Thymus (tissue), 11 donors: ENCODE measurements around the gene NPAP1. TPM values are rescaled to one million over a fixed set of nuclear protein-coding genes. Genes with fewer than 3 reads are reported as not detected.
"Not testable (repeated sequence)": the region's sequence is repeated elsewhere in the genome, so short reads cannot be mapped to it uniquely, and the experiment has no call there.

Experiments
- DNase-seq, 9 donors: peaks; one replicate each; pipeline ENCODE4 v3.0.0-alpha.2; 2013; ENCODE audit warnings: low spot score in 9 of 9, low read depth in 6 of 9, missing footprints in 1 of 9
- H3K27ac ChIP-seq, 2 donors: one replicate each; pipeline ENCODE4 v1.5.1; 2013; ENCODE audit warnings: control low read depth in 1 of 2, low read depth in 1 of 2, low read length in 1 of 2, mild to moderate bottlenecking in 1 of 2, moderate library complexity in 1 of 2
- H3K27me3 ChIP-seq, 2 donors: one replicate each; pipeline ENCODE4 v1.5.1; 2013; ENCODE audit warnings: low read length in 1 of 2; ENCODE audit not compliant: control insufficient read depth in 2 of 2, insufficient read depth in 1 of 2
- H3K36me3 ChIP-seq, 2 donors: one replicate each; pipeline ENCODE4 v1.5.1; 2013; ENCODE audit warnings: low read length in 1 of 2, mild to moderate bottlenecking in 1 of 2, moderate library complexity in 1 of 2; ENCODE audit not compliant: control insufficient read depth in 2 of 2, insufficient read depth in 2 of 2
- H3K4me1 ChIP-seq, 2 donors: one replicate each; pipeline ENCODE4 v1.5.1; 2013; ENCODE audit warnings: low read length in 2 of 2; ENCODE audit not compliant: control insufficient read depth in 2 of 2, insufficient read depth in 2 of 2
- H3K4me3 ChIP-seq, 2 donors: one replicate each; pipeline ENCODE4 v1.5.1; 2013; ENCODE audit warnings: low read length in 2 of 2, control low read depth in 1 of 2, mild to moderate bottlenecking in 1 of 2
- H3K9me3 ChIP-seq, 2 donors: one replicate each; pipeline ENCODE4 v1.5.1; 2013; ENCODE audit warnings: low read length in 1 of 2, mild to moderate bottlenecking in 1 of 2; ENCODE audit not compliant: control insufficient read depth in 2 of 2, insufficient read depth in 1 of 2
- WGBS: extraction: QIAGEN DNeasy Blood & Tissue Kit; methylation state at CpG from one replicate; pipeline ENCODE4 v1.1.7; 2013; 5-methylcytosine and 5-hydroxymethylcytosine counted together
- polyA plus RNA-seq: library from polyadenylated mRNA; stranded (reverse); fragments of 200-250 nt; gene quantifications from one replicate; pipeline ENCODE4 v1.2.3, GENCODE V29; 2013
- total RNA-seq: library from RNA; stranded (reverse); fragments of 120-200 nt; gene quantifications from one replicate; pipeline ENCODE4 v1.2.4, GENCODE V29; 2013
- donor health status: healthy.

Gene NPAP1
- total and polyA plus RNA-seq, 2 donors, result under 0.01 TPM; not detected in 1

- Histone ChIP-seq H3K9me3 (peaks cover 0 to 1% of the 10 kb centered on the region in 2 donors), H3K36me3 (no peaks in the 10 kb centered on the region), H3K4me1 (no peaks in the 10 kb centered on the region), H3K4me3 (no peak overlapping the region), H3K27ac (no peak overlapping the region), H3K27me3 (no peaks in the 10 kb centered on the region)
- no peak for DNase-seq
- WGBS, result 84% methylated on average over 3 of the region's 3 CpGs
Measured at GRCh38 chr15:24682002-24682401, 6.4 kb downstream of the NPAP1 start.

GRCh38 chr15:24682905-24683304, 7.3 kb downstream of the NPAP1 start:
- WGBS, result 87% methylated on average over 4 of the region's 4 CpGs

GRCh38 chr15:24683736-24684135, 8.2 kb downstream of the NPAP1 start:
- no peak overlapping the region for H3K27ac ChIP-seq
- 96% methylated on average over 1 of the region's 1 CpG for WGBS
- no peak for DNase-seq
- H3K27me3 ChIP-seq, result no peaks in the 10 kb centered on the region
- H3K4me3 ChIP-seq, result no peak overlapping the region
- H3K36me3 ChIP-seq, result no peaks in the 10 kb centered on the region
- no peaks in the 10 kb centered on the region for H3K9me3 ChIP-seq
- no peaks in the 10 kb centered on the region for H3K4me1 ChIP-seq

More at GRCh38 chr15:24682905-24683304, 7.3 kb downstream of the NPAP1 start:
- not testable (repeated sequence) for H3K4me1 ChIP-seq, DNase-seq, H3K4me3 ChIP-seq, H3K27me3 ChIP-seq, H3K9me3 ChIP-seq, H3K36me3 ChIP-seq, H3K27ac ChIP-seq

GRCh38 chr15:24684313-24684712, 8.7 kb downstream of the NPAP1 start:
- H3K36me3 ChIP-seq, result no peaks in the 10 kb centered on the region
- H3K27me3 ChIP-seq, result no peaks in the 10 kb centered on the region
- no peak overlapping the region for H3K27ac ChIP-seq
- WGBS, result 76% methylated on average over 1 of the region's 1 CpG
- H3K4me1 ChIP-seq, result no peaks in the 10 kb centered on the region
- H3K4me3 ChIP-seq, result no peak overlapping the region
- no peaks in the 10 kb centered on the region for H3K9me3 ChIP-seq
- no peak for DNase-seq

- no peak overlapping the region for H3K4me3 ChIP-seq
- no peak for DNase-seq
- H3K27ac ChIP-seq, result no peak overlapping the region
- H3K9me3 ChIP-seq, result no peaks in the 10 kb centered on the region
- no peaks in the 10 kb centered on the region for H3K4me1 ChIP-seq
- WGBS, result 79% methylated on average over 3 of the region's 3 CpGs
- H3K27me3 ChIP-seq, result no peaks in the 10 kb centered on the region
- H3K36me3 ChIP-seq, result no peaks in the 10 kb centered on the region
Measured at GRCh38 chr15:24696201-24696600, 20.6 kb downstream of the NPAP1 start.

GRCh38 chr15:24696842-24697241, 21.3 kb downstream of the NPAP1 start:
- Histone ChIP-seq H3K9me3 (no peaks in the 10 kb centered on the region), H3K4me3 (no peak overlapping the region), H3K36me3 (no peaks in the 10 kb centered on the region), H3K4me1 (no peaks in the 10 kb centered on the region), H3K27me3 (no peaks in the 10 kb centered on the region), H3K27ac (no peak overlapping the region)
- DNase-seq, result no peak
- 85% methylated on average over 9 of the region's 9 CpGs for WGBS

GRCh38 chr15:24718289-24719082, 42.9 kb downstream of the NPAP1 start:
- Histone ChIP-seq H3K36me3 (no peaks in the 10 kb centered on the region), H3K4me3 (no peak overlapping the region), H3K9me3 (peaks cover 0 to 13% of the 10 kb centered on the region in 2 donors), H3K27me3 (no peaks in the 10 kb centered on the region), H3K27ac (no peak overlapping the region), H3K4me1 (no peaks in the 10 kb centered on the region)
- WGBS, result 86% methylated on average over 5 of the region's 5 CpGs
- DNase-seq, result no peak

- H3K4me1 ChIP-seq, result no peaks in the 10 kb centered on the region
- no peak overlapping the region for H3K4me3 ChIP-seq
- DNase-seq, result no peak
- no peak overlapping the region for H3K27ac ChIP-seq
- no peaks in the 10 kb centered on the region for H3K27me3 ChIP-seq
- 85% methylated on average over 2 of the region's 2 CpGs for WGBS
- no peaks in the 10 kb centered on the region for H3K9me3 ChIP-seq
- H3K36me3 ChIP-seq, result no peaks in the 10 kb centered on the region
Measured at GRCh38 chr15:24729760-24730159, 54.2 kb downstream of the NPAP1 start.
